HG03039 (cell line): ENCODE data around the gene UMAD1.
A peak's percentile ranks its signal among the peaks of the same experiment; 100 is the strongest.

Experiments
- ATAC-seq: cut with Tn5 transposase; IDR thresholded peaks from one replicate; pipeline ENCODE4 v1.9.1; 2021; ENCODE audit warnings: mild to moderate bottlenecking, moderate library complexity; ENCODE audit not compliant: unreplicated experiment

UMAD1 gene

DNA sequence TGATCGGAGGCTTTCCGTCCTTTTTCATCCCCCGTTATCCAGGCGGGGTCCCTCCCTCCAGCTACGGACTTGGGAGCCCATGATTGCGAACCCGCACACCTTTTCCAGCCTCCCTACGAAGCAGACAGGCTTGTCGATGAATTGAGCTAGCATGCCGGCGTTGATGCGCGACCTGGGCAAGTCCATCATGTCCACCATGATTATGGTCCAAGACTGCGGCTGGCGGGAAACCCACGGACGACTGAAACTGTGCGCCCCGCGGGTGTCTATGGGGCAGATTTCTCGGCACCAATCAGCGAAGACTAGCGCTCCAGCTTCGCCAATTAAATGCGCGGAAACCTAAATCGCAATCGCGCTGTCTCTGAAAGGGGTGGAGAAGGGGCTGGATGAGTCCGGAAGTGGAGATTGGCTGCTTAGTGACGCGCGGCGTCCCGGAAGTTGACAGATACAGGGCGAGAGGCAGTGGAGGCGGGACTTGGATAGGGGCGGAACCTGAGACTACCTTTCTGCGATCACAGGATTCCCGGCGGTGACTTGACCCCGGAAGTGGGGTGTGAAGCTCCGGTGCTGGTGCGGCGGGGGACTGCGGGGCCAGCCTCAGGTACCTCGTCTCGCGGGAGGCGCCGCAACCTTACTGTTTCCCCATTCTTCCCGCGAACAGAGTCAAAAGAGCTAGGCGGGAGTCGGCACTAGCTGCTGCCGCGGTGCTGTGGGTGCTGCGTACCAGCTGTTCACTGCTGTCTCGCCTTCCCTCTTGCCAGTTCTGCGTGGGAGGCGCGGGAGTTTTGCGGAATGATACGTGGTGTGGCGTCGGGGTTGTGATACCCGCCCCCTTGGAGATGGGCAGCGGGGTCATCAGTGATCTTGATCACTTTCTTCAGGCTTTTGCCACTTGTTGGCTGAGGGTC is at the start of gene UMAD1:
Gene UMAD1 (plus strand): TSS at position 532 of the 908 bp plus-strand sequence. CDS start 32,620 bp downstream, outside the sequence.
- peak; percentile 99 for ATAC-seq

GRCh38 chr7:7595451-7595850 is 45.1 kb upstream of the UMAD1 start:
- no peak for ATAC-seq

- no peak for ATAC-seq
Measured at GRCh38 chr7:7596176-7596575, 44.4 kb upstream of the UMAD1 start.

DNA sequence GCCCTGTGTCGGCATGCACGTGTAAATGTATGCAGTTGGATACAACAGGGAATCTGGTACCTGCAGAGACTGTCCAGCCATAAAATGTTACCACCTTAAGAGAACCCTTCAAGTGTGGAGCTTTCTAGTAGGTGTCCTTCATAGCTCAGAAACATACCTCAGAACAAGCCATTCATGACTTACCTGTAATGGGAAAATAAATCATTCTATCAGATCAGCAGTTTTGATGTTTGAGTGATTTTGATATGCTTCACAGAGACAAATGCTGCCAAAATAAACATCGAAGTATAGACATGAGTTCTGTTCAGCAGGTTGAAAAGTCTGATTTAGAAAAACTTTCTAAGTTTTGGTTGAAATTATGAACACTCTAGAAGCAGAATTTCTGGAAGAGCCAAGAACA is 33.5 kb upstream of the UMAD1 start:
- no peak for ATAC-seq

DNA sequence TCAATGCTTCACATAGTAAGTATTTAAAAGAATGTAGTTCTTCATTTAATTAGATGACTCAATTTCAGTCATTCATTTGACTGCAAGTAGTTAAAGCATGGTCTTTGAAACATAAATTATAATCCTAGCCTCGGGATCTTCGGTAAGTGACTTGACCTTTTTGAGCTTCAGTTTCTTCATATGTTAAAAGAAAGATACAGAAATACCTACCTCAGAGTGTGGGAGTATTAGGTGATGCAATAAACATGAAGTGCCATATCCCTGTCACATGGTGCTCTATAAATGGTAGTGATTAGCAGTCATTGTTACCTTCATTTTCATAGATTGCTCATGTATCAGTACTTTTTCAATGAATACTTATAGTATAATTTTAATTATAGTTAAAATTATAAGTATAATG is 31.2 kb upstream of the UMAD1 start:
- ATAC-seq, result no peak

- no peak for ATAC-seq
Measured at GRCh38 chr7:7612519-7612918, 28.0 kb upstream of the UMAD1 start.

DNA sequence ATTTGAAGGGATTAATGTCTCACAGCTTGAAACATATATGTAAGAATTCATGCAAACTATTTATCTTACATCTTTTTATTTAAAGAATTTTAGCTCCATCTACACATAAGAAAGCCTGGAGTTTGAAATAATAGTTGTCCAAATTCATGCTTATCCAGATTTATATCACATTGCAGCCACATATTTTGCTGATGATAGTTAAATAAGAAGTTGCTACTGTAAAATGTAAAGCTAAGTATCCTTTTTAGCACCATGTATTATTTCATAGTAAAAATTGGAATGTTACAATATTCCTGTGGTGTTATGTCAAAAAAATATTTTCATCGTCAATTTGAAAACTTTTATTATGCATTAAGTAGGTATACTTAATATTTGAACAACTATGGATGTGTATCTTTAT is 27.3 kb upstream of the UMAD1 start:
- ATAC-seq, result no peak

DNA sequence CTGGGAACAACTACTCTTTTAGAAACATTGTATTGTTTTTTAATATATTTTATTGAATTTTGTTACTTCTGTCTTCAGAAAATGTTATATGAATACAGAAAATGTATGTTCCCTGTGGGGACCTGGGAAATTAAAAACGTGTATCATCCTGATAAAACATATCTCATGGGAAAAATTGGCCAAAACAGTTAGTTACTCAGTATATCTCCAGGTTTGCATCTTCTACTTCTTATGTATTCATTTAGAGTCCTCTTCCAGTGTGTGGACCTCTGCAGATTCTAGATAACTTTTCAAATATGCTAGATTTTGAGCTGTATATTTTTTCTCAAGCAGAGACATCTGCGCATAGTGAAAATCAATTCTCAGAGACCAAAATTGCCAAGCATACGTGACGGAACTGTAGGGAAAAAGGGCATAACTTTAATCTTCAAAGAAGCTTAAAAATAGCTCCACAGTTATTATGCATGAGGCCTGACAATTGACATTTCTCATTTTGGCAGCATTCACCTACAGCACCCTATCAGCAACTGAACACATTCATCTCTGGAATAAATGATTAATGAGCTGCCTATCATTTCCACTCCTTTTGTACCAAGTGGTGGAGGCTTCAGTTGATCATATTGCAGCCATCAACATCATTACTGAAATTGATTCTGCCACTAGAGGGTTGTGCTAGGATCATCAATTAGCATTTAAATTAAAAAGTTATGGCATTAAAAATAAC is 26.4 kb upstream of the UMAD1 start:
- ATAC-seq, result no peak

- no peak for ATAC-seq
Measured at GRCh38 chr7:7617550-7617949, 23.0 kb upstream of the UMAD1 start.

- no peak for ATAC-seq
Measured at GRCh38 chr7:7618410-7618809, 22.1 kb upstream of the UMAD1 start.

- ATAC-seq, result no peak
Measured at GRCh38 chr7:7620236-7620635, 20.3 kb upstream of the UMAD1 start.

- no peak for ATAC-seq
Measured at GRCh38 chr7:7620644-7621210, 19.8 kb upstream of the UMAD1 start.

DNA sequence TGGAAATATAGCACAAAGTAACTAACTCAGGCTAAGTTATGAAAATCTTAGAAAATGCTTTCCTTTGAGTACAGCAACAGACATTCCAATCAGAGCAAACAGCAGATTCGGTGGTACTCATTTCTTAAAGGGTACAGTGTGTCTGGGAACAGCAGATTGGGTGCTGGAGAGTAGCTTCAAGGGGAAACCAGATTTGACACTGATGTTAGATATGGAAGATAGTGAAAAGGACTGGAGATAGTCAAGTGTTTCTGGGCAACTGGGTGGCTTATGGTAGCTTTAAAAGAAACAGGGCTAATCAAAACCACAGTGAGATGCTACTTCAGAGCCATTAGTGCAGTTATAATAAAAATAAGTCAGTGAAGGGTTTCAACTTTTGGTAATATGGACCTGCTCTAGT is 12.1 kb upstream of the UMAD1 start:
- no peak for ATAC-seq

- no peak for ATAC-seq
Measured at GRCh38 chr7:7630626-7631329, 9.8 kb upstream of the UMAD1 start.

- no peak for ATAC-seq
Measured at GRCh38 chr7:7639421-7639820, 1.1 kb upstream of the UMAD1 start.

GRCh38 chr7:7639847-7640220 is 718 bp upstream of the UMAD1 start:
- ATAC-seq, result no peak

GRCh38 chr7:7641129-7641663 is 644 bp downstream of the UMAD1 start:
- ATAC-seq, result peak; percentile 0

DNA sequence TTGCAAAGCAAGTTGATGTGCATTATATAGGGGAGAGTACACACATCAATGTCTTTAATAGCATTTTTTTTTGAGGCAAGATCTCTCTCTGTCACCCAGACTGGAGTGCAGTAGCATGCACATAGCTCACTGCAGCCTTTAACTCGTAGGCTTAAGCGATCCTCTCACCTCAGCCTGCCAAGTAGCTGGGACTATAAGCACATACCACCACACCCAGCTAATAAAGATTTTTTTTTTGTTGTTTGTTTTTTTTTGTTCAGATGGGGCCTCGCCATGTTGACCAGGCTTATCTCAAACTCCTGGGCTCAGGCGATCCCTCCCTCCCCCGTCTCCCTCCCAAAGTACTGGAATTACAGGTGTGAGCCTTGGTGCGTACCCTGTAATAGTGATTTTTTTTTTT is 1.5 kb downstream of the UMAD1 start:
- ATAC-seq, result no peak

- ATAC-seq, result no peak
Measured at GRCh38 chr7:7647495-7648036, 7.0 kb downstream of the UMAD1 start.

GRCh38 chr7:7650682-7651206 is 10.2 kb downstream of the UMAD1 start:
- ATAC-seq, result no peak
